HepG2 (cell line): Measurements from ENCODE around the gene HSDL2. TPM values are rescaled to one million over a fixed set of nuclear protein-coding genes. Genes with fewer than 3 reads are reported as not detected.

Source experiments
- CCAR2 ChIP-seq: fragments of 200-400 bp; formaldehyde crosslinking; optimal IDR thresholded peaks from 2 replicates; pipeline ENCODE3; 2018; ENCODE audit warnings: low read depth, mild to moderate bottlenecking, low read length, moderate library complexity
- ELF4 ChIP-seq: sonication (generic); formaldehyde crosslinking; IDR thresholded peaks from 2 replicates; pipeline ENCODE4 v1.5.0; 2020; ENCODE audit warnings: missing genetic modification reagents, mild to moderate bottlenecking, moderate library complexity, borderline replicate concordance
- HDAC2 ChIP-seq: sonication (generic); formaldehyde crosslinking; IDR thresholded peaks from 2 replicates; pipeline ENCODE4 v1.4.0; 2020; ENCODE audit warnings: missing genetic modification reagents
- HOXA5 ChIP-seq: sonication (generic); formaldehyde crosslinking; IDR thresholded peaks from 2 replicates; pipeline ENCODE4 v1.4.0; 2020; ENCODE audit warnings: missing genetic modification reagents
- KAT2B ChIP-seq: fragments of 150-350 bp; IDR thresholded peaks from 2 replicates; pipeline ENCODE4 v1.6.1; 2014; ENCODE audit warnings: low read depth, low read length, borderline replicate concordance
- KLF13 ChIP-seq: sonication (generic); formaldehyde crosslinking; IDR thresholded peaks from 2 replicates; pipeline ENCODE4 v1.4.0; 2020; ENCODE audit warnings: mild to moderate bottlenecking, missing genetic modification reagents
- MED8 ChIP-seq: sonication (generic); formaldehyde crosslinking; IDR thresholded peaks from 2 replicates; pipeline ENCODE4 v1.8.1; 2023; ENCODE audit warnings: mild to moderate bottlenecking, missing genetic modification reagents; ENCODE audit not compliant: insufficient replicate concordance
- MTF2 ChIP-seq: sonication (generic); formaldehyde crosslinking; IDR thresholded peaks from 2 replicates; pipeline ENCODE4 v1.5.0; 2020; ENCODE audit warnings: missing genetic modification reagents, borderline replicate concordance
- NFE2 ChIP-seq: sonication (generic); formaldehyde crosslinking; IDR thresholded peaks from 2 replicates; pipeline ENCODE4 v1.4.0; 2020; ENCODE audit warnings: missing genetic modification reagents
- PCBP1 ChIP-seq: fragments of 200-400 bp; formaldehyde crosslinking; IDR thresholded peaks from 2 replicates; pipeline ENCODE4 v1.6.1; 2017; ENCODE audit warnings: mild to moderate bottlenecking, low read depth, low read length, borderline replicate concordance
- PCBP2 ChIP-seq: fragments of 200-400 bp; formaldehyde crosslinking; optimal IDR thresholded peaks from 2 replicates; pipeline ENCODE3; 2018; ENCODE audit warnings: low read length, low read depth; ENCODE audit not compliant: poor library complexity, severe bottlenecking
- SMAD1 ChIP-seq: sonication (generic); formaldehyde crosslinking; IDR thresholded peaks from 2 replicates; pipeline ENCODE4 v1.4.0; 2020; ENCODE audit warnings: missing genetic modification reagents, low read depth, mild to moderate bottlenecking, borderline replicate concordance
- SRSF9 ChIP-seq: fragments of 200-400 bp; formaldehyde crosslinking; IDR thresholded peaks from 2 replicates; pipeline ENCODE4 v1.6.1; 2018; ENCODE audit warnings: borderline replicate concordance, mild to moderate bottlenecking, low read depth, low read length; ENCODE audit not compliant: insufficient read depth, poor library complexity, severe bottlenecking
- YEATS2 ChIP-seq: sonication (generic); formaldehyde crosslinking; IDR thresholded peaks from 2 replicates; pipeline ENCODE4 v1.4.0; 2020; ENCODE audit warnings: missing genetic modification reagents, borderline replicate concordance
- ZBTB21 ChIP-seq: sonication (generic); formaldehyde crosslinking; IDR thresholded peaks from 2 replicates; pipeline ENCODE4 v1.4.0; 2020; ENCODE audit warnings: missing genetic modification reagents
- ZBTB33 ChIP-seq: sonication (generic); formaldehyde crosslinking; IDR thresholded peaks from 2 replicates; pipeline ENCODE4 v1.4.0; 2020; ENCODE audit warnings: missing genetic modification reagents
- ZNF10 ChIP-seq: sonication (generic); formaldehyde crosslinking; IDR thresholded peaks from 2 replicates; pipeline ENCODE4 v1.4.0; 2020; ENCODE audit warnings: mild to moderate bottlenecking, low read depth, missing genetic modification reagents, borderline replicate concordance
- ZNF235 ChIP-seq: sonication (generic); formaldehyde crosslinking; IDR thresholded peaks from 2 replicates; pipeline ENCODE4 v1.8.1; 2023; ENCODE audit warnings: mild to moderate bottlenecking, missing genetic modification reagents, borderline replicate concordance
- ZNF441 ChIP-seq: sonication (generic); formaldehyde crosslinking; IDR thresholded peaks from 2 replicates; pipeline ENCODE4 v1.7.0; 2021; ENCODE audit warnings: missing genetic modification reagents, borderline replicate concordance
- ZNF546 ChIP-seq: sonication (generic); formaldehyde crosslinking; conservative IDR thresholded peaks from 2 replicates; pipeline ENCODE4 v1.8.1; 2023; ENCODE audit warnings: mild to moderate bottlenecking, missing genetic modification reagents
- ZNF577 ChIP-seq: sonication (generic); formaldehyde crosslinking; IDR thresholded peaks from 2 replicates; pipeline ENCODE4 v1.4.0; 2020; ENCODE audit warnings: mild to moderate bottlenecking, low read depth, missing genetic modification reagents, borderline replicate concordance
- ZNF724P ChIP-seq: sonication (generic); formaldehyde crosslinking; IDR thresholded peaks from 2 replicates; pipeline ENCODE4 v1.8.0; 2022; ENCODE audit warnings: missing genetic modification reagents, borderline replicate concordance
- ZNF839 ChIP-seq: sonication (generic); formaldehyde crosslinking; IDR thresholded peaks from 2 replicates; pipeline ENCODE4 v1.4.0; 2020; ENCODE audit warnings: missing genetic modification reagents, mild to moderate bottlenecking, borderline replicate concordance
- polyA plus RNA-seq, 8 experiments: library from polyadenylated mRNA; depleted of rRNA in 3 of 8; stranded (reverse) in 7 of 8; unstranded in 1 of 8; fragments of >200 nt; fragmentation: Illumina TruSeq in 4 of 8; extraction: Trizol in 4 of 8; gene quantifications; 2 replicates each; pipeline versions ENCODE4 v1.2.1 to v1.2.3, GENCODE V29; 2011 to 2016; ENCODE audit warnings: low read depth in 4 of 8, missing spikeins in 1 of 8, mixed read lengths in 1 of 8; ENCODE audit not compliant: insufficient read depth in 1 of 8
- total RNA-seq, 5 experiments: library from RNA; depleted of rRNA; stranded (reverse); fragments of >200 nt; fragmentation: Illumina TruSeq; extraction: Trizol; gene quantifications; 2 replicates each; pipeline ENCODE4 v1.2.3, GENCODE V29; 2016; ENCODE audit warnings: low read depth in 1 of 5
- TF ChIP-seq, protein P1 (sequence below): IDR thresholded peaks from 2 replicates; pipeline ENCODE4 v1.6.1; 2016; ENCODE audit warnings: missing compliant biosample characterization, missing genetic modification reagents, borderline replicate concordance
- TF ChIP-seq, protein P2 (sequence below): sonication (generic); formaldehyde crosslinking; IDR thresholded peaks from 2 replicates; pipeline ENCODE4 v1.4.0; 2020; ENCODE audit warnings: missing genetic modification reagents
- TF ChIP-seq, protein P3 (sequence below), 2 experiments: fragments of 450-650 bp in 1 of 2; sonication (generic) in 1 of 2; formaldehyde crosslinking; IDR thresholded peaks; 2 replicates each; pipeline versions ENCODE4 v1.5.0 to v1.8.0; 2020 to 2022; ENCODE audit warnings: mild to moderate bottlenecking in 1 of 2, missing genetic modification reagents in 1 of 2

HSDL2 gene
- total and polyA plus RNA-seq, 2 of the 13 experiments (the other 11 are each of a cell fraction or from before 2014, with no cell fraction given) = 55.3 to 80.2 TPM

GRCh38 chr9:112380102-112380824 is at the start of gene HSDL2 (continued):
- TF ChIP-seq, protein P1, sequence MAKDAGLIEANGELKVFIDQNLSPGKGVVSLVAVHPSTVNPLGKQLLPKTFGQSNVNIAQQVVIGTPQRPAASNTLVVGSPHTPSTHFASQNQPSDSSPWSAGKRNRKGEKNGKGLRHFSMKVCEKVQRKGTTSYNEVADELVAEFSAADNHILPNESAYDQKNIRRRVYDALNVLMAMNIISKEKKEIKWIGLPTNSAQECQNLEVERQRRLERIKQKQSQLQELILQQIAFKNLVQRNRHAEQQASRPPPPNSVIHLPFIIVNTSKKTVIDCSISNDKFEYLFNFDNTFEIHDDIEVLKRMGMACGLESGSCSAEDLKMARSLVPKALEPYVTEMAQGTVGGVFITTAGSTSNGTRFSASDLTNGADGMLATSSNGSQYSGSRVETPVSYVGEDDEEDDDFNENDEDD (CRISPR knock-in tag) = no peak; the same call in 1 of the 2 replicates
- TF ChIP-seq ZNF546 (CRISPR knock-in tag) (no peak), CCAR2 (no peak), HDAC2 (CRISPR knock-in tag) (no peak), KAT2B (no peak), ZNF10 (CRISPR knock-in tag) (no peak), NFE2 (CRISPR knock-in tag) (no peak), MED8 (no peak), KLF13 (CRISPR knock-in tag) (no peak), ZNF839 (no peak), ZNF441 (no peak), HOXA5 (0 out of 2 replicates have a peak, but pooled peaks have one; percentile 3), SRSF9 (no peak), MTF2 (CRISPR knock-in tag) (no peak), ZNF724P (CRISPR knock-in tag) (no peak), ZNF235 (CRISPR knock-in tag) (no peak), ELF4 (CRISPR knock-in tag) (no peak), ZBTB33 (CRISPR knock-in tag) (no peak), SMAD1 (CRISPR knock-in tag) (no peak), PCBP2 (no peak), ZNF577 (no peak), ZBTB21 (no peak), YEATS2 (CRISPR knock-in tag) (no peak), PCBP1 (0 out of 2 replicates have a peak, but pooled peaks have one; percentile 28)
- TF ChIP-seq, protein P2, sequence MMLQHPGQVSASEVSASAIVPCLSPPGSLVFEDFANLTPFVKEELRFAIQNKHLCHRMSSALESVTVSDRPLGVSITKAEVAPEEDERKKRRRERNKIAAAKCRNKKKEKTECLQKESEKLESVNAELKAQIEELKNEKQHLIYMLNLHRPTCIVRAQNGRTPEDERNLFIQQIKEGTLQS (CRISPR knock-in tag) = no peak
- TF ChIP-seq, protein P3, sequence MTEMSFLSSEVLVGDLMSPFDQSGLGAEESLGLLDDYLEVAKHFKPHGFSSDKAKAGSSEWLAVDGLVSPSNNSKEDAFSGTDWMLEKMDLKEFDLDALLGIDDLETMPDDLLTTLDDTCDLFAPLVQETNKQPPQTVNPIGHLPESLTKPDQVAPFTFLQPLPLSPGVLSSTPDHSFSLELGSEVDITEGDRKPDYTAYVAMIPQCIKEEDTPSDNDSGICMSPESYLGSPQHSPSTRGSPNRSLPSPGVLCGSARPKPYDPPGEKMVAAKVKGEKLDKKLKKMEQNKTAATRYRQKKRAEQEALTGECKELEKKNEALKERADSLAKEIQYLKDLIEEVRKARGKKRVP (CRISPR knock-in tag; IDR thresholded peaks at IDR 0.05) = no peak
